ENCODE measurements around the gene EXOSC9. TPM values are rescaled to one million over a fixed set of nuclear protein-coding genes. Genes with fewer than 3 reads are reported as not detected.

Gene EXOSC9
- polyA plus RNA-seq, 1 donor from 2014 or later: 67.4 TPM

DNA sequence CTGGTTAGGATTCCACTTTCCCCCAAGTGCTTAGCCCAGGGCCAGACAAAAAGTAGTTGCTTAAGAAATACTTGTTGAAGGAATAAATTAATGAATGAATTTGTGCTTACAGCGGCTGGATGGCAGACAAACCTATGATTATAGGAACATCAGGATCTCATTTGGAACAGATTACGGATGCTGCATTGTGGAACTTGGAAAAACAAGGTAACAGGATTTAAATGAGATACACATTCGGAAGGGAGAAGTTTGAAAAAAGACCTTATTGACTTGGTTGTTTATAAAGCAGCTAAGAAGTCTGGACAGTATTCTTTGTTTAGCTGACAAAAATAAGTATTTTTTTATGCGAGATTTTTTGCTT lies 572 bp downstream of the EXOSC9 start (continued):
- TF ChIP-seq, protein P1, sequence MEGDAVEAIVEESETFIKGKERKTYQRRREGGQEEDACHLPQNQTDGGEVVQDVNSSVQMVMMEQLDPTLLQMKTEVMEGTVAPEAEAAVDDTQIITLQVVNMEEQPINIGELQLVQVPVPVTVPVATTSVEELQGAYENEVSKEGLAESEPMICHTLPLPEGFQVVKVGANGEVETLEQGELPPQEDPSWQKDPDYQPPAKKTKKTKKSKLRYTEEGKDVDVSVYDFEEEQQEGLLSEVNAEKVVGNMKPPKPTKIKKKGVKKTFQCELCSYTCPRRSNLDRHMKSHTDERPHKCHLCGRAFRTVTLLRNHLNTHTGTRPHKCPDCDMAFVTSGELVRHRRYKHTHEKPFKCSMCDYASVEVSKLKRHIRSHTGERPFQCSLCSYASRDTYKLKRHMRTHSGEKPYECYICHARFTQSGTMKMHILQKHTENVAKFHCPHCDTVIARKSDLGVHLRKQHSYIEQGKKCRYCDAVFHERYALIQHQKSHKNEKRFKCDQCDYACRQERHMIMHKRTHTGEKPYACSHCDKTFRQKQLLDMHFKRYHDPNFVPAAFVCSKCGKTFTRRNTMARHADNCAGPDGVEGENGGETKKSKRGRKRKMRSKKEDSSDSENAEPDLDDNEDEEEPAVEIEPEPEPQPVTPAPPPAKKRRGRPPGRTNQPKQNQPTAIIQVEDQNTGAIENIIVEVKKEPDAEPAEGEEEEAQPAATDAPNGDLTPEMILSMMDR (IDR thresholded peaks at IDR 0.05; ENCODE audit: poor library complexity, severe bottlenecking): no peak

DNA sequence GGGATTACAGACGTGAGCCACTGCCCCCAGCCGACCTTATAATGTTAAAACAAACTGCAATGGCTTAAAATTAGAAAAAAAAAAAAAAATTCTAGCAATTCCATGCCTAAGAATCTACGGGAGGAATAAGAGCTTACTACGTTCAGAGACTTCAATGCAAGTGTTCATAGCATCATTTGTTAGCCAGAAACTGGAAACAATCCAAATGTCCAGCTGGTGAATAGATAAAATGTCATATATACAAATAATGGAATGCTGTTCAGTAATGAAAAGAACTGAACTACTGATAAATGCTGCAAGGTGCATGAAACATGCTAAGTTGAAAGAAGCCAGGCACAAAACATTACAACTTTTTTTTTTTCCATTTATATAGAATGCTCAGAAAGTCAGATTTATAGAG lies 5.3 kb downstream of the EXOSC9 start:
- Histone ChIP-seq H3K9ac (ENCODE audit: low read length) (no peak overlapping the region), H3K79me2 (replicated peaks; ENCODE audit: insufficient read depth, low read length) (peaks cover 15% of the 10 kb centered on the region), H3K27me3 (ENCODE audit: insufficient read depth, low read depth, low read length) (no peaks in the 10 kb centered on the region), H3K9me2 (ENCODE audit: insufficient read depth, low read length) (no peaks in the 10 kb centered on the region), H3F3A (ENCODE audit: insufficient read depth, low read length, poor library complexity, severe bottlenecking) (no peaks in the 10 kb centered on the region), H3K4me3 (ENCODE audit: low read length) (no peak overlapping the region), H3K36me3 (ENCODE audit: insufficient read depth, low read length) (no peaks in the 10 kb centered on the region), H3K4me2 (ENCODE audit: low read length) (no peak overlapping the region), H3K9me3 (ENCODE audit: low read length) (no peaks in the 10 kb centered on the region), H4K20me1 (ENCODE audit: insufficient read depth) (no peaks in the 10 kb centered on the region), H2AFZ (ENCODE audit: low read depth, low read length) (no peak overlapping the region), H3K27ac (ENCODE audit: low read length) (no peak overlapping the region)
- TF ChIP-seq MXI1 (conservative IDR thresholded peaks at IDR 0.05; ENCODE audit: poor library complexity, severe bottlenecking) (no peak), TAF1 (IDR thresholded peaks at IDR 0.05; ENCODE audit: low read depth) (no peak), EP300 (conservative IDR thresholded peaks at IDR 0.05; ENCODE audit: poor library complexity, severe bottlenecking) (no peak), RAD21 (conservative IDR thresholded peaks at IDR 0.05) (no peak), SMC3 (conservative IDR thresholded peaks at IDR 0.05; ENCODE audit: poor library complexity) (no peak), POLR2AphosphoS5 (IDR thresholded peaks at IDR 0.05) (no peak), EZH2 (IDR thresholded peaks at IDR 0.05; ENCODE audit: borderline replicate concordance, insufficient read depth, low read length, poor library complexity, severe bottlenecking) (no peak)
- TF ChIP-seq, protein P2, sequence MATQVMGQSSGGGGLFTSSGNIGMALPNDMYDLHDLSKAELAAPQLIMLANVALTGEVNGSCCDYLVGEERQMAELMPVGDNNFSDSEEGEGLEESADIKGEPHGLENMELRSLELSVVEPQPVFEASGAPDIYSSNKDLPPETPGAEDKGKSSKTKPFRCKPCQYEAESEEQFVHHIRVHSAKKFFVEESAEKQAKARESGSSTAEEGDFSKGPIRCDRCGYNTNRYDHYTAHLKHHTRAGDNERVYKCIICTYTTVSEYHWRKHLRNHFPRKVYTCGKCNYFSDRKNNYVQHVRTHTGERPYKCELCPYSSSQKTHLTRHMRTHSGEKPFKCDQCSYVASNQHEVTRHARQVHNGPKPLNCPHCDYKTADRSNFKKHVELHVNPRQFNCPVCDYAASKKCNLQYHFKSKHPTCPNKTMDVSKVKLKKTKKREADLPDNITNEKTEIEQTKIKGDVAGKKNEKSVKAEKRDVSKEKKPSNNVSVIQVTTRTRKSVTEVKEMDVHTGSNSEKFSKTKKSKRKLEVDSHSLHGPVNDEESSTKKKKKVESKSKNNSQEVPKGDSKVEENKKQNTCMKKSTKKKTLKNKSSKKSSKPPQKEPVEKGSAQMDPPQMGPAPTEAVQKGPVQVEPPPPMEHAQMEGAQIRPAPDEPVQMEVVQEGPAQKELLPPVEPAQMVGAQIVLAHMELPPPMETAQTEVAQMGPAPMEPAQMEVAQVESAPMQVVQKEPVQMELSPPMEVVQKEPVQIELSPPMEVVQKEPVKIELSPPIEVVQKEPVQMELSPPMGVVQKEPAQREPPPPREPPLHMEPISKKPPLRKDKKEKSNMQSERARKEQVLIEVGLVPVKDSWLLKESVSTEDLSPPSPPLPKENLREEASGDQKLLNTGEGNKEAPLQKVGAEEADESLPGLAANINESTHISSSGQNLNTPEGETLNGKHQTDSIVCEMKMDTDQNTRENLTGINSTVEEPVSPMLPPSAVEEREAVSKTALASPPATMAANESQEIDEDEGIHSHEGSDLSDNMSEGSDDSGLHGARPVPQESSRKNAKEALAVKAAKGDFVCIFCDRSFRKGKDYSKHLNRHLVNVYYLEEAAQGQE (IDR thresholded peaks at IDR 0.05; ENCODE audit: borderline replicate concordance): no peak
- TF ChIP-seq, protein P1 (IDR thresholded peaks at IDR 0.05; ENCODE audit: poor library complexity, severe bottlenecking): no peak

DNA sequence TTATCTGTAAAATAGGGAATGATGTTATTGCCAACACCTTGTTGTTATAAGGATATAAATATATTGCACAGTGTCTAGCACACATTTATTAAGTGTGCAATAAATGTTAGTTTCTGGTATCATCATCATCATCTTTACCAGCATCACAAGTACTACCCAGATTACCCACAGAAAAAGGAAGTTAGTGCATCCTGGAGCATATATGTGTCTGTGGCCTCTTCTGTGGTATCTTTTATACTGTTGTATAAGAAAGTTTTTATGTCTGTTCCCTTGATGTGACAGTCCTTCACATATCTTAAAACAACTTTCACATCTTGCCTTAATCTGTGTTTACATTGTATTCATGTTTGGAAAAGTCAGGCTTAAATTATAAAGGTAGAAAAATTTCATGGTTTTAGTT lies 10.0 kb downstream of the EXOSC9 start:
- no peak overlapping the region for H3K27ac ChIP-seq (ENCODE audit: low read length)
- H3F3A ChIP-seq (ENCODE audit: insufficient read depth, low read length, poor library complexity, severe bottlenecking): no peaks in the 10 kb centered on the region
- H3K79me2 ChIP-seq (replicated peaks; ENCODE audit: insufficient read depth, low read length): no peaks in the 10 kb centered on the region
- H3K4me3 ChIP-seq (ENCODE audit: low read length): no peak overlapping the region
- H3K4me2 ChIP-seq (ENCODE audit: low read length): no peak overlapping the region
- H3K36me3 ChIP-seq (ENCODE audit: insufficient read depth, low read length): no peaks in the 10 kb centered on the region
- TF ChIP-seq SMC3 (conservative IDR thresholded peaks at IDR 0.05; ENCODE audit: poor library complexity) (no peak), TAF1 (IDR thresholded peaks at IDR 0.05; ENCODE audit: low read depth) (no peak), EZH2 (IDR thresholded peaks at IDR 0.05; ENCODE audit: borderline replicate concordance, insufficient read depth, low read length, poor library complexity, severe bottlenecking) (no peak), EP300 (conservative IDR thresholded peaks at IDR 0.05; ENCODE audit: poor library complexity, severe bottlenecking) (no peak), POLR2AphosphoS5 (IDR thresholded peaks at IDR 0.05) (no peak), RAD21 (conservative IDR thresholded peaks at IDR 0.05) (no peak), MXI1 (conservative IDR thresholded peaks at IDR 0.05; ENCODE audit: poor library complexity, severe bottlenecking) (no peak)
- TF ChIP-seq, protein P2 (IDR thresholded peaks at IDR 0.05; ENCODE audit: borderline replicate concordance): no peak
- TF ChIP-seq, protein P1 (IDR thresholded peaks at IDR 0.05; ENCODE audit: poor library complexity, severe bottlenecking): no peak
- no peaks in the 10 kb centered on the region for H3K9me2 ChIP-seq (ENCODE audit: insufficient read depth, low read length)
- no peaks in the 10 kb centered on the region for H3K9me3 ChIP-seq (ENCODE audit: low read length)
- no peaks in the 10 kb centered on the region for H4K20me1 ChIP-seq (ENCODE audit: insufficient read depth)
- H2AFZ ChIP-seq (ENCODE audit: low read depth, low read length): no peak overlapping the region
- H3K9ac ChIP-seq (ENCODE audit: low read length): no peak overlapping the region
- H3K27me3 ChIP-seq (ENCODE audit: insufficient read depth, low read depth, low read length): no peaks in the 10 kb centered on the region

All from neural cell (in vitro differentiated cells).